ENCODE measurements around the gene POU2F3.

The POU2F3 gene

DNA sequence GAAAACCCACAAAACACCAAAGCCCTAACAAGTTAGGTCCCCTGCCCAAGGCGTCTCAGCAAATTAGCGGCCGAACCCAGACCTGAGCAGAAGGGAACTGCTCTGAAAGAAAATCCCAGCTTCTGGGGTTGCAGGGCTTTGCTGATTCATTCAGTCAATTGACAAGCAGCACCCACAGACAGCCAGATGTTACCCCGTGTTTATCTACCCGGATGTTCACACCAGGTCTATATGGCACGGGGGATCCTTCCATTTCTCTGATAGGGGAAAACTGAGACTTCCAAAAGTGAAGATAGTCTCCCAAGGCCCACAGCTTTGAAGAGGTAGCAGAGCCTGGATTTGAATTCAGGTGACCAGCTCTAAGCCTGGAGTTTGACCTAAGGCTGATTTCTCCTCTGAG, 43.1 kb upstream of the POU2F3 start:
- H3K4me3 ChIP-seq (ENCODE audit: low read depth, low read length): no peak overlapping the region
- no peak for DNase-seq (ENCODE audit: low read depth)
- TF ChIP-seq, protein P1, sequence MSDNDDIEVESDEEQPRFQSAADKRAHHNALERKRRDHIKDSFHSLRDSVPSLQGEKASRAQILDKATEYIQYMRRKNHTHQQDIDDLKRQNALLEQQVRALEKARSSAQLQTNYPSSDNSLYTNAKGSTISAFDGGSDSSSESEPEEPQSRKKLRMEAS (IDR thresholded peaks at IDR 0.05; ENCODE audit: low read depth, low read length): no peak
- TF ChIP-seq MYC (IDR thresholded peaks at IDR 0.05; ENCODE audit: low read depth, low read length): no peak
- no peak for TF ChIP-seq POLR2A (IDR thresholded peaks at IDR 0.05; ENCODE audit: extremely low read depth, insufficient read length)
- TF ChIP-seq, protein P2, sequence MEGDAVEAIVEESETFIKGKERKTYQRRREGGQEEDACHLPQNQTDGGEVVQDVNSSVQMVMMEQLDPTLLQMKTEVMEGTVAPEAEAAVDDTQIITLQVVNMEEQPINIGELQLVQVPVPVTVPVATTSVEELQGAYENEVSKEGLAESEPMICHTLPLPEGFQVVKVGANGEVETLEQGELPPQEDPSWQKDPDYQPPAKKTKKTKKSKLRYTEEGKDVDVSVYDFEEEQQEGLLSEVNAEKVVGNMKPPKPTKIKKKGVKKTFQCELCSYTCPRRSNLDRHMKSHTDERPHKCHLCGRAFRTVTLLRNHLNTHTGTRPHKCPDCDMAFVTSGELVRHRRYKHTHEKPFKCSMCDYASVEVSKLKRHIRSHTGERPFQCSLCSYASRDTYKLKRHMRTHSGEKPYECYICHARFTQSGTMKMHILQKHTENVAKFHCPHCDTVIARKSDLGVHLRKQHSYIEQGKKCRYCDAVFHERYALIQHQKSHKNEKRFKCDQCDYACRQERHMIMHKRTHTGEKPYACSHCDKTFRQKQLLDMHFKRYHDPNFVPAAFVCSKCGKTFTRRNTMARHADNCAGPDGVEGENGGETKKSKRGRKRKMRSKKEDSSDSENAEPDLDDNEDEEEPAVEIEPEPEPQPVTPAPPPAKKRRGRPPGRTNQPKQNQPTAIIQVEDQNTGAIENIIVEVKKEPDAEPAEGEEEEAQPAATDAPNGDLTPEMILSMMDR (IDR thresholded peaks at IDR 0.05; ENCODE audit: low read depth, low read length): no peak

DNA sequence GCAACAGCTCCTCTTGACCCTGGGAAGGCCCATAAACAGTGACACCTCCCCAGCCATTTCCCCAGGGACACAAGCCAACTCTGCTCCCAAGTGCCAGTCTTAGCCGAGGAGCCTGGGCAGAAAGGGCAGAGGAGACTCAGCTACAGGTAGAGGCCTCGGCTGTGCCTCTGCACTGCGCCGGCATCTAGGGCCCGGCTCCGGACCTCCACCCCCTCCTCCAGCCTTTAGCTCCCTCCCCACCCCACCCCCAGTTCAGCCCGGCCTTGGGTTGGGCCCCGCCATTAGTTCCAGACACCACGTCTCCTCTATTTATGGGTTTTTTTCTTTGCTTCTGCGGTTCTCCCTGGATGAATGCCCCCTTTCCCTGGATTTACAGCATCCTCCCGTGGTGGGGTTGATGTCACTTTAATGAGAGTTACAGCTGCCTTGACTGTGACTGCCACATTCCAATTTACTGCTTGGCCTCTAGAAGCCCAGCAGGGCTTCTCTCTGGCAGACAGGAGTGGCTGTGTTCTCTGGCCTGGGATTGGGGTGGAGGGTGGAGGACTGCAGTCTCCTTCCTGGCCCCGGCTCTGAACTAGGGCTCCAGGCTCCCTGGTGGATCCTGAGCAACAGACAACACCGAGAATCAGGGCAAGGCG, 42.6 kb upstream of the POU2F3 start:
- DNase-seq (ENCODE audit: low read depth): no peak
- TF ChIP-seq, protein P1 (IDR thresholded peaks at IDR 0.05; ENCODE audit: low read depth, low read length): no peak
- no peak for TF ChIP-seq MYC (IDR thresholded peaks at IDR 0.05; ENCODE audit: low read depth, low read length)
- no peak for TF ChIP-seq POLR2A (IDR thresholded peaks at IDR 0.05; ENCODE audit: extremely low read depth, insufficient read length)
- TF ChIP-seq, protein P2 (IDR thresholded peaks at IDR 0.05; ENCODE audit: low read depth, low read length): no peak
- H3K4me3 ChIP-seq (ENCODE audit: low read depth, low read length): no peak overlapping the region

DNA sequence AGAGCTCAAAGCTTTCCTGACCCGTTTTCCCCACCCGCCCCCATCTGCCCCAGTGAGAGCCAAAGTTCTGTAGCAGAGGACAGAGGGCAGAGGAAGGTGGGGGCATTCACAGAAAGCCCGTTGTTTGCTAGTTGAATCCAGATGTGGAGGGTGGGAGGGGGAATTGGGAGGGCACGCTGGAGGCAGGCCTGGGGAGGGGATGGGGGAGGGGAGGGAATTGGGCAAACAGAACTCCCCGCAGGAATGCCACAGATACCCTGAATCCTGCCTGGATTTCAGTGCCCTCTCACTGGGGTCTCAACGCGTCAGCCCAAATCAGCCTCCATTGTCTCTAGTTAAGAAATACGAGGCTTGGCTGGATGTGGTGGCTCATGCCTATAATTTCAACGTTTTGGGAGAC, 42.0 kb upstream of the POU2F3 start:
- no peak for TF ChIP-seq MYC (IDR thresholded peaks at IDR 0.05; ENCODE audit: low read depth, low read length)
- TF ChIP-seq, protein P1 (IDR thresholded peaks at IDR 0.05; ENCODE audit: low read depth, low read length): no peak
- TF ChIP-seq, protein P2 (IDR thresholded peaks at IDR 0.05; ENCODE audit: low read depth, low read length): no peak
- TF ChIP-seq POLR2A (IDR thresholded peaks at IDR 0.05; ENCODE audit: extremely low read depth, insufficient read length): no peak
- no peak overlapping the region for H3K4me3 ChIP-seq (ENCODE audit: low read depth, low read length)
- no peak for DNase-seq (ENCODE audit: low read depth)

DNA sequence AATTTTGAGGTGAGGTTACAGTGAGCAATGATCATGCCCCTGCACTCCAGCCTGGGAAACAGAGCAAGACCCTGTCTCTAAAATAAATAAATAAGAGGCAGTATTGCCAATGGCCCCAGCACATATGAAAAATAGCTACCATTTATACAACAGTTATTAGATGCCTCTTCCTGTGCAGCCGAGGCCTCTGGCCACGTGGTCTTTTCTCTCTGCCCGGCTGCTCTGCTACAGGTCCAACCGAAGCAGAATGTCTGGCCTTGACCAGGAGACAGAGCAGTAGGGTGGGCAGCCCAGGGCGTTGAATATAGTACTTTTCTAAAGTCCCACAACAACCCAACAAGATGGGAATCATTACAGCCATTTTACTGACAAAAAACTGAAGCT, 41.5 kb upstream of the POU2F3 start:
- TF ChIP-seq, protein P2 (IDR thresholded peaks at IDR 0.05; ENCODE audit: low read depth, low read length): no peak
- no peak overlapping the region for H3K4me3 ChIP-seq (ENCODE audit: low read depth, low read length)
- no peak for DNase-seq (ENCODE audit: low read depth)

DNA sequence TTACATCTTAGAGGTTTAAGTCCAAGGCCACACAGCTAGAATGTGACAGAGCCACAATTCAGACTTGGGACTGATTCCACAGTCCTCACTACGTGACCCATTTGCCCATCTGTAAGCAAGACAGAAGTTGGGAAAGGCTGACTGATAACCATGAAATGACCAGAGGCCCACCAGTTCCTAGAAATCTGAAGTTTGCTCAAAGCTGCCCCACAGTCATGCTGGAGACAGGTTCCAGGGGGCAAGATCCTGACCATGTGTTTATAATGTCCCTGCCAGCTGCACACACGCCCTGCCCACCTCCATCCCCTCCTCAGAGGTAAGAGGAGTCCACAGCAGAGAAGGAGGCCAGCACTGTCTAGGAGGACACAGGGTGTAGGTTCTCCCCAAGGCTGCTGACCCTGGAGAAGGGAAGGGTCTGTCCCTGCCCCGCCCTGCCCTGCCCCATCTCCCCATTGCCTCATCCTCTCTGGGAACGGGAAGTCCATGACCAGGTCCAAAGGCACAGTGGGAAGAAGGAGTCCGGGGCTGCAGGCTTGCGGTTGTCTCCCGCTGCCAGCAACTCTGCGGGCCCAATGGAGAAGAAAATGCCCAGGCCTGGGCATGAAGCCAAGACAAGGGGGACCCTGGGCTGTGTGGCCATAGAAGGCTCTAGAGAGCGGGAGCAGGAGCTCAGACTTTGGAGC, 41.0 kb upstream of the POU2F3 start:
- no peak overlapping the region for H3K4me3 ChIP-seq (ENCODE audit: low read depth, low read length)
- TF ChIP-seq, protein P2 (IDR thresholded peaks at IDR 0.05; ENCODE audit: low read depth, low read length): no peak
- TF ChIP-seq, protein P1 (IDR thresholded peaks at IDR 0.05; ENCODE audit: low read depth, low read length): no peak
- TF ChIP-seq POLR2A (IDR thresholded peaks at IDR 0.05; ENCODE audit: extremely low read depth, insufficient read length): no peak
- TF ChIP-seq MYC (IDR thresholded peaks at IDR 0.05; ENCODE audit: low read depth, low read length): no peak
- DNase-seq (ENCODE audit: low read depth): no peak

Data from NB4 (cell line).